Fibroblast of skin of left quadriceps (primary cell): ENCODE results near the gene TLK1.
A peak's percentile ranks its signal among the peaks of the same experiment; 100 is the strongest.
"Not testable (repeated sequence)": the region's sequence is repeated elsewhere in the genome, so short reads cannot be mapped to it uniquely, and the experiment has no call there.

Experiments
- DNase-seq, 2 experiments: peaks; one replicate each; pipeline ENCODE4 v3.0.0-alpha.2; 2013; ENCODE audit warnings: low read depth in 2 of 2

The TLK1 gene

DNA sequence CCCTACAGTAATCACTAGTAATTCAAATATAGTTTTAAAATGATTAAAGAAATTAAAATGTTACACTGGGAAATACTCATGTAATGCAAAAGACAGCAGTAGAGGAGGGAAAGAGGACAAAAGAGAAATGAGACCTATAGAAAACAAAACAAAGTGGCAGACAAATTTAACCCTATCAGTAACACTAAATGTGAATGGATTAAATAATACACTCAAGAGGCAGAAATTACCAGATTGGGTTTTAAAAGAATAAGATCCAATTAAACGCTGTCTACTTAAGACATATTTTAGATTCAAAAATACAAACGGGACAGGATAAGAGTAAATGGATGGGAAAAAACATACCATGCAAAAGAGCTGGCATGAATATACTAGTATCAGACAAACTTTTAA is 17.0 kb downstream of the TLK1 start:
- DNase-seq: no peak

DNA sequence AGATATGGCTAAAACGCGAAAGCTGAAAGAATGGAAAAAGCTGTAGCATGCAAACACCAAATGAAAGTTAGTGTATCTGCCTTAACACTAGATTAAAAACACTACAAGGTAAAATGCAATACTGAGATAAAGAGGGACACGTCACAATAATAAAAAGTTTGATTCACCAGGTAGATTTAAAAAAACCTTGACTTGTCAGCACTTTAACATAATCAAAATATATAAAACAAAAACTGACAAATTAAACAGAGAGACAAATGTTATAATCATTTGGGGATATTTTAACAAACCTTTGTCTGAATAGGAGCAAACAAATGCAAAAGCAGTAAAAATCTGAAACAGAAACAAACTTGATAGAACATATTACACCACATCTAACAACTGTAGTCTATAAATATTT is 18.3 kb downstream of the TLK1 start:
- no peak for DNase-seq

DNA sequence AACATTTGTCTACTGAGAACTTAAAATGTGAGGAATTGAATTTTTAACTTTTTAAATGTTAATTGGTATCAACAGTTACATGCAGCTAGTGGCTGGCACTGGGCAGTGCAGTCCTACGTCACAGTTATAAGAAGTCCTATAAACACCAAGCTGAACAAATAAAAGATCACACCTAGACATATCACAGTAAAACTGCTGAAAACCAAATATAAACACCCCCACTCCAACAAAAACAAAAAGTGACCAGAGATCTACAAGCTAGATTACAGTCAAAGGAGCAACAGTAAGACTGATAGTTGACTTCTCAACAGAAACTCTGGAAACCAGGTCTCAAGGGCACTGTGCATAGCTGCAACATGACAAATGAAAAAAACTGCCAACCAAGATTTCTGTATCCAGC is 19.4 kb downstream of the TLK1 start:
- DNase-seq: no peak

DNA sequence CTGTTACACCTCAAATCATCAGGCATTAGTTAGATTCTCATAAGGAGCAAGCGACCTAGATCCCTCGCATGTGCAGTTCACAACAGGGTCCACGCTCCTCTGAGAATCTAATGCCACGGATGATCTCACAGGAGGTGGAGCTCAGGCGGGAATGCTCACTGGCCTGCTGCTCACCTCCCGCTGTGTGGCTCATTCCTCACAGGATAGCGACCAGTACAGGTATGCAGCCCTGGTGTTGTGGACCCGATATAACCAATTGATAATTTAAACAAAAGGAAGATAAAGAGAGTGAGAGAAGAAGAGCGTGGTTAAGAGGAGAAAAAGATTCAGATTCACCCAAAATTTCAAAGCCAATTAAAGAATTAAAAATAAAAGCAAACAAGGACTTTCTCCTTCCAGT is 20.8 kb downstream of the TLK1 start:
- no peak for DNase-seq

DNA sequence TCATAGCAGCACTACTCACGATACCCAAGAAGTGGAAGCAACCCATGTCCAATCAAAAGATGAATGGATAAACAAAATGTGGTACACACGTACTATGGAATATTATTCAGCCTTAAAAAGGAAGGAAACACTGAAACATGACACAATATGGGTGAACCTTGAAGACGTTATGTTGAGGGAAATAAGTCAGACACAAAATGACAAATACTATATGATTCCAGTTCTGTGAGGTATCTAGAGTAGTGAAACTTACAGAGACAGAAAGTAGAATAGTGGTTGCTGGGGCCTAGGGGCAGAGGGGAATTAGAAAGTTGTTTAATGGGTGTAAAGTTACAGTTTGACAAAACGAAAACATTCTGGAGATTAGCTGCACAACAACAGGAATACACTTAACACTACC is 24.7 kb downstream of the TLK1 start:
- DNase-seq: no peak

DNA sequence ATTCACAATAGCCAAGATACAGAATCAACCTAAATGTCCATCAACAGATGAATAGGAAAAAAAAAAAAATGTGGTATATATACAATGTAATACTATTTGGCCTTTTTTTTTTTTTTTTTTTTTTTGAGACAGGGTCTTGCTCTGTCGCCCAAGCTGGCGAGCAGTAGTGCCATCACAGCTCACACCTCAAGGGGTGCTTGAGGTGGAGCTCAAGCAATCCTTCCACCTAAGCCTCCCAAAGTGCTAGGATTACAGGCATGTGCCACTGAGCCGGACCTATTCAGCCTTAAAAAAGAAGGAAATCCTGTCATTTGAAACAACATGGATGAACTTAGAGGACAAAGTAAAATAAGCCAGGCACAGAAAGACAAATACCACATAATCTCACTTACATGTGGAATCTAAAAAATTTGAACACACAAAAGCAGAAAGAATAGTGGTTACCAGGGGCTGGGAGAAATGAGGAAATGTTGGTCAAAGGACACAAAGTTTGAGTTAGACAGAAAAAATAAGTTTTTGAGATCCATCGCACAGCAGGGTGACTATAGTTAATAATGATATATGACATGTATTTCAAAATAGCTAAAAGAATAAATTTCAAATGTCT is 26.0 kb downstream of the TLK1 start:
- DNase-seq: no peak

DNA sequence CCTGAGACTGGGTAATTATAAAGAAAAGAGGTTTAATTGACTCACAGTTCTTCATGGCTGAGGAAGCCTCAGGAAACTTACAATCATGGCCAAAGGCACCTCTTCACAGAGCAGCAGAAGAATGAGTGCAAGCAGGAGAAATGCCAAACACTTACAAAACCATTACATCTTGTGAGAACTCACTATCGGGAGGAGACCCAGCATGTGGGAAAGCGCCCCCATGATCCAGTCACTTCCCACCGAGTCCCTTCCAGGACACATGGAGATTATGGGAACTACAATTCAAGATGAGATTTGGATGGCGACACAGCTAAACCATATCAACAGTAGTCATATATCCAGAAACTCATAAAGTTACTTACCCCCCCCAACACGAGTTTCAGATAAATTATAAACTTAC is 28.6 kb downstream of the TLK1 start:
- DNase-seq: no peak

DNA sequence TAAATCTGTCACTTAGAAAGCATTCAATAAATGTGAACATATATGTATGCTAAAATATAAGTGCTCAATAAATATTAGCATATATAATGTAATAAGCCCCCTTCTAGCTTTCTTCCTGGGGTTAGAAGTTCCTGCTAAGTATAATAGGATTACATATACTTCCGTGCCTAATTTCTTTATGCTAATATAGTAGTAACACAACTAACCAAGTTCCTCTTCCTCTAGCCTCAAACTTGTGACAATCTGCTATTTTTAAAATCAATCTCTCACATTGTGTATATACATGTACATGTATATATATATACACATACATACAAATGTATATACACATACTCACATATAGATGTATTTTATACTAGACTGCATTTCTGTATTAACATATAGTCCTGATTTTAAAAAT is 32.2 kb downstream of the TLK1 start:
- no peak for DNase-seq

DNA sequence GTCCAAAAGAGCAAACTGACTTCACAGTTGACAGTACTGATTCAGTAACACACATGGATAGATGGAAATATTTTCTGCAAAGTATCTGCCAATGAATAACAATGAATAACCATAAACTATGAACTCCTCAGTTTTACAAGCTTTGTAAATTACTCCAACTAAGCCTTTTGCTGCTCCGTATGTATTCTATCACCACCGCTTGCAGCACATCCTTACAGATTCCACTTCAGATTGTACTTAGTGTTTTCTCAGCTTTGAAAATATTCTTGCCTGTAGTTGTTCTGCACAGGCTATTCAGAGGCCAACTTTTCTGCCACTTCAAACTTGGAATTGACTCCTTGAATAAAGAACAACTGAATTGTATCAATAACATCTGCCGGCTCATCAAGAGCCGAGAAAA is 36.2 kb downstream of the TLK1 start:
- no peak for DNase-seq

DNA sequence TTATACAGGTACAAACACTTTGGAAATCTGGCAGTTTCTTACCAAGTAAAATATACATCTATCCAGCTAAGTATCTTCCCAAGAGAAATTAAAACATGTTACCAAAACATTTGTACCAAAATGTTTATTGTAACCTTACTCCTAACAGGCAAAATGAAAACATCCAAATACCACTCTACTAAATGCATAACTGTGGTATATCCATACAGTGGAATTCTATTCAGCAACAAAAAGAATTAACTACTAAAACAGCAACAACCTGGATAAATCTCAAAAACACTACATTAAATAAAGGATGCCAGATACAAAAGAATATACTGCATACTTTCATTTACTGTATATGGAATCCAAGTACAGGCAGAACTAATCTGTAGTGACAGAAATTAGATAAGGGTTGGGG is 51.1 kb downstream of the TLK1 start:
- no peak for DNase-seq

DNA sequence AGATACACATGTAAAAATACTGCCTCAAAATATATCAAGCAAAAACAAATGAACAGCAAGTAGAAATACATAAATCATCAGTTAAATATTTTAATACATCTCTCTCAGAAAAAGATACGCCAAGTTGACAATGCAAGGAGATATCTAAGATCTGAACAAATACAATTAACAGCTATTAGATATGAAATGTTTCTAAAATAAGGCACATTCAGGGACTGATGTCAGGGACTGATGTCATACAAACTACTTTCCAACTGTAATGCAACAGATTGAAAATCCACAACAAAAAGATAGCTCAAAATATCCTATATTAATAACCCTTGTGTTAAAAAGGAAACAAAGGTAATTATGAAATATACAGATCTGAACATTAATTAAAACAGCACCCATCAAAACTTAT is 51.7 kb downstream of the TLK1 start:
- no peak for DNase-seq

DNA sequence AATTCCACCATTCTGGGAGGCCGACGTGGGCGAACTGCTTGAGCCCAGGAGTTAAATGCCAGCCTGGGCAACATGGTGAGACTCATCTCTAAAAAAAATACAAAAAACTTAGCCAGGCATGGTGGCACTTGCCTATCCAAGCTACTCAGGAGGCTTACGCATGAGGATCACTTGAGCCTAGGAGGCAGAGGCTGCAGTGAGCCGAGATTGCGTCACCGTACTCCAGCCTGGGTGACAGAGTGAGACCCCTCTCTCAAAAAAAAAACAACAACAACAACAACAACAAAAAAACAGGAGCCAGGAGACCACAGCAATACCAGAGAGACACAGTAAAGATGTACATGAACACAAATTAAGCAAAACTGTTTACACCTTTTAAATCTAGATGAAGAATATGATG is 52.9 kb downstream of the TLK1 start:
- DNase-seq: no peak

DNA sequence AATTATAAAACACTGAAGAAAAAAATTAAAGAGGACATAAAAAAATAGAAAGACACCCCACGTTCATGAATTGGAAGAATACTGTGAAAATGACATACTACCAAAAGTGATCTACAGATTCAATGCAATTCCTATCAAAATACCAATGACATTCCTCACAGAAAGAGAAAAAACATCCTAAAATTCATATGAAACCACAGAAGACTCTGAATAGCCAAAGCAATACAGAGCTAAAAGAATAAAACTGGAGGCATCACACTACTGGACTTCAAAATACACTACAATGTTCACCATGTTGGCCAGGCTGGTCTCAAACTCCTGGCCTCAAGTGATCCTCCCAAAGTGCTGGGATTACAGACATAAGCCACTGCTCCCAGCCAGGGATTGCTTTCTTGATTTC is 56.3 kb downstream of the TLK1 start:
- DNase-seq: no peak

DNA sequence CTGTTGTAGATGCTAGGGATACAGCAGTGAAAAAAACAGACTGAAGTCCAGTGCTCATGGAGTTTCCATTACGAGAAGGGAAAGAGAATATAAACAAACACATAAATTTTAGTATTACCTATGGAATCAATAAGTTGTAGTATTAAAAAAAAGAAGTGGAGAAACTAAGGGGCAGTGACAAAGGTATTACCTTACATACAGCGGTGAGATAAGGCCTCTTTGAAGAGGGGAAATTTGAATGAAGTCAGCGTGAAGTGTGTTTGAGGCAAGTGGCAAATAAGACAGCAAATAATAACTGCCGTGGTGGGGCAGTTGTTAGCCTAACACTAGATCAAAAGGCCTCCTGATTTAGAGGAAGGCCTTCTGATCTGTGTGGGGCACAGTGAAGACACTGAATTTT is 57.9 kb downstream of the TLK1 start:
- no peak for DNase-seq

DNA sequence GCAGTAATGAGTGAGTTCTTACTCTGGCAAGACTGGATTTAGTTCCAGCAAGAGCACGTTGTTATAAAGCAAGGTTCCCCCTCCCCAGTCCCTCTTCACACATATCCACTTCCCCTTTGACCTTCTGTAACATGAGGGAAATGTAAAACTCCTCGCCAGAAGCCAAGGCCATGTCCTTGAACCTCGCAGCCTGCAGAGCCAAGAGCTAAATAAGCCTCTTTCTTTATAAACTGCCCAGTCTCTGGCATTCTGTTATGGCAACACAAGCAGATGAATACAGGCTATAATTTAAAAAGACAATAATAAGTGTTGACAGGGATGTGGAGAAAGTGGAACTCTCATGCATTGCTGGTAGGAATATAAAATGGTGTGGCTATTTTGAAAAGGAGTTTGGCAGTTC is 60.3 kb downstream of the TLK1 start:
- DNase-seq: no peak

DNA sequence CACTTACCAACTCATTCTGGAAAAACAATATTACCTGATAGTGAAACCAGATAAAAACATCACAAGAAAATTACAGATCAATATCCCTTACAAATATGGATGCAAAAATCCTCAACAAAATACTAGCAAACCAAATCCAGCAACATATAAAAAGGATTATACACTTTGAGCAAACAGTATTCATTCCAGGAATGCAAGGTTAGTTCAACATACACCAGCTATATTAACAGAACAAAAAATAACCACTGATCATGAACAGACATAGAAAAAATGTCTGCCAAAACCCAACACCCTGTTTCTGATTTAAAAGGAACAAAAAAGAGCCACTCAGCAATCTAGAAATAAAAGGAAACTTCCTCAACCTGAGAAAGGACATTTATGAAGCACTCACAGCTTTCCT is 62.1 kb downstream of the TLK1 start:
- no peak for DNase-seq

DNA sequence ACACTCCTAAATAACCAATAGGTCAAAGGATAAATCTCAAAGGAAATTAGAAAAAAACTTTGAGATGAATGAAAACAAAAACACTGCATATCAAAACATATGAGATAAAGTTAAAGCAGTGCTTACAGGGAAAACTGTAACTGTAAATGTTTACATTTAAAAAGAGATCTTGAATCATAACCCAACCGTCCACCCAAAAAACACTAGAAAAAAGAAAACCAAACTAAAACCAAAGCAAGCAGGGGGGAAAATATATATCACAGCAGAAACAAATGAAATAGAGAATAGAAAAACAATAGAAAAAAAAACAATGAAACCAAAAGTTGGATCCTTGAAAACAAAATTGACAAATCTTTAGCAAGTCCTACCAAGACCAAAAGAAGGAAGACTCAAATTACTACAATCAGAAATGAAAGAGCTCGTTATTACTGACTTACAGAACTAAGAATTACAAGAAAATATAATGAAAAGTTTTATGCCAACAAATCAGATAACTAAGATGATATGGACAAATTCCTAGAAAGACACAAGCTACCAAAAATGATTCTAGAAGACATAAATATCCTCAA is 65.6 kb downstream of the TLK1 start:
- no peak for DNase-seq

DNA sequence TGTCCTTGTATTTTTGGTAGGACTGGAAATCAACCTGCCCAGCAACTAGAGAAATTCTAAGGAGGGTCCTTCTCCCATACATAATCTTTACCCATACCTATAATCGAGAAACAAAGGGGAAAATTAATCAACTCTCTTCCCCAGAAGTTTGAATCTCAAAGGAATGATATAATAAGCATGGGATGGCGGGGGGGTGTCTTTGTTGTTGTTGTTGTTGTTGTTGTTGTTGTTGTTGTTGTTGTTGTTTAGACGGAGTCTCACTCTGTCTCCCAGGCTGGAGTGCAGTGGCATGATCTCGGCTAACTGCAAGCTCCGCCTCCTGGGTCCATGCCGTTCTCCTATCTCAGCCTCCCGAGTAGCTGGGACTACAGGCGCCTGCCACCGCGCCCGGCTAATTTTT is 69.2 kb downstream of the TLK1 start:
- DNase-seq: not testable (repeated sequence)

DNA sequence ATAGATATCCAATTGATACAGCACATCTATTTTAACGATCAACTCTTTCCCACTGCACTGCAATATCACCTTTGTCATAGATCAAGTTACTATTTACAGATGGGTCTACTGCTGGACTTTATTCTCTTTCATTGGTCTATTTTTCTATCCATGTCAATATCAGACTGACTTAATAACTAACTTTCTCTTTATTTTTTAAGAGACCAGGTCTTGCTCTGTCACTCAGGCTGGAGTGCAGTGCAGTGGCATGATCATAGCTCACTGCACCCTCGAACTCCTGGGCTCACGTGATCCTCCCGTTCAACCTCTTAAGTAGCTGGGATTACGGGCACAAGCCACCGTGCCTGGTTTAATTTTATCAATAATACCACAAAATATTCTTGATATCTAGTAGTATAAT is 71.2 kb downstream of the TLK1 start:
- no peak for DNase-seq

DNA sequence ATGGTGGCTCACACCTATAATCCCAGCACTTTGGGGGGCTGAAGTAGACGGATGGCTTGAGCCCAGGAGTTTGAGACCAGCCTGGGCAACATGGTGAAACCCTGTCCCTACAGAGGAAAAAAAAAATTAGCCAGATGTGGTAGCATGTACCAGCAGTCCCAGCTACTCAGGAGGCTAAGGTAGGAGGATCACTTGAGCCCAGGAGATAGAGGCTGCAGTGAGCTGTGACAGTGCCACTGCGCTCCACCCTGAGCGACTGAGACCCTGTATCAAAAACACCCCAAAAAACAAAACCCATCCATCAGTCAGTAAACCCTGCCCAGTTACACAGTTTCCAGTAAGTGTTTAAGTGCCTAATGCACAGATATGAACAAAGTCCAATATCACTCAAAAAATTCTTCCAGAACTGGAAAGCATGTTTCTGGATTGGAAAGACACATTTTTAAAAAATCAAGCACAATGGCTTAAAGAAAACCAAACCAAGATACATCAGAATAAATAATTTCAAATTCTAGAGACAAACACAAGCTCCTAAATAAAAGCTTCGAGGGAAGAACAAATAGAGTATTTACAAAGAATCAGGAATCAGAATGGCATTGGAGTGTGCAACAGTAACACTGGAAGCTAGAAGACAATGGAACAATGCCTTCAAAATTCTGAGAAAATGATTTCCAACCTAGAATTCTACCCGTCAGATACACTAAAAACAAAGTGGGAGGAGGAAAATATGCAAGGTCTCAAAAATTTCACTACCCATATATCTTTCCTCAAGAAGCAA is 72.4 kb downstream of the TLK1 start:
- no peak for DNase-seq

DNA sequence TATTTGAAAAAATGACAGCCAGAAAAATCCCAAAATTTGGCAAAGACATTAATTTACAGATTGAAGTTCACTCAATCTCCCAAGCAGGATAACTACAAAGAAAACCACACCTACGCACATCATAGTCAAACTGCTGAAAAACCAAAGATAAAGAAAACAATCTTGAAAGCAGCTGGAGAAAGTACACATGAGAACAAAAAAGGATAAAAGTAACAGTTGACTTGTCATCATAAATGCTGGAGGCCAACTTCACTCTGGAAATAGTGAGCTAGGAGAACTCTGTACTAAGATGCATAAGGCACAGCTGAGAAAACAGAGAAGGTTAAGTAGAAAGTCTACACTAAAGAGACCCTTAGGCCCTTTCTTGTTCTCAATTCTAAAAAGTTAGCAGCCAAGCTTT is 73.1 kb downstream of the TLK1 start:
- DNase-seq: no peak

DNA sequence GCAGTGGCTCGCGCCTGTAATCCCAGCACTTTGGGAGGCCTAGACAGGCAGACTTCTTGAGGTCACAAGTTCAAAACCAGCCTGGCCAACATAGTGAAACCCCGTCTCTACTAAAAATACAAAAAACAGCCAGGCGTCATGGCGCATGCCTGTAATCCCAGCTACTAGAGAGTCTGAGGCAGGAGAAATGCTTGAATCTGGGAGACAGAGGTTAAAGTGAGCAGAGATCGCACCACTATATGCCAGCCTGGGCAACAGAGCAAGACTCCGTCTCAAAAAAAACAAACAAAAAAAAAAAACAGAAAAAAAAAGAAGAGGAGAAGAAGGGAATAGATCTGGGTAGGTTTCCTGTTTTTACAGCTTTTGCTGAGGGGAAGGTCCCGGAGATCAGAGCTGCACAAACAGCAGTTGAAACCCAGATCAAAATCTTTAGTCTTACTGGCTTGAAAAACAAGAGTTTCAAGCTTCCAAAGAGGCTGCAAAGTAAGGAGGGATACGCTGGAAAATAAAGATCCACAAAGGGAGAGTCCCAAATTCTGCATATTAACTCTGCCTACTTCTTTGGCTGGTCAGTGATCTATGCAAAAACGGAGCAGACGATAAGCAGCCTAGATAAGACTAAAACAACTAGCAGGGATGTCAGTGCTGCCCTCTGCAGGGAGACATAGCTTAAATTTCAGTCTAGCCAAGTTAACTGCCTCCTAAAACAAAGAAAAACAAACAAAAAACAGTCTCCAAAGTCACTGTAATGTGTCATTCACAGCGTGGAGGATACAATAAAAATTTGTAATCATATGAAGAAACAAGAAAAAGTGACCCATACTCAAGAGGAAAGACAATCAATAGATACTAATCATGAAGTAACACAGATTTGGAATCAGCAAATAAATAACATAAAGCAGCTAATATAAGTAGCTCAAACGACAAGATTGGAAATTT is 74.1 kb downstream of the TLK1 start:
- peak; percentile 15 to 20 for DNase-seq
